IPS-NIHi11 (cell line): ENCODE results near the gene URI1.
"Not testable (repeated sequence)": the region's sequence is repeated elsewhere in the genome, so short reads cannot be mapped to it uniquely, and the experiment has no call there.

Source experiments
- DNase-seq: peaks from one replicate; pipeline ENCODE4 v3.0.0; 2012; ENCODE audit warnings: mixed read lengths, low spot score

URI1 gene, protein sequence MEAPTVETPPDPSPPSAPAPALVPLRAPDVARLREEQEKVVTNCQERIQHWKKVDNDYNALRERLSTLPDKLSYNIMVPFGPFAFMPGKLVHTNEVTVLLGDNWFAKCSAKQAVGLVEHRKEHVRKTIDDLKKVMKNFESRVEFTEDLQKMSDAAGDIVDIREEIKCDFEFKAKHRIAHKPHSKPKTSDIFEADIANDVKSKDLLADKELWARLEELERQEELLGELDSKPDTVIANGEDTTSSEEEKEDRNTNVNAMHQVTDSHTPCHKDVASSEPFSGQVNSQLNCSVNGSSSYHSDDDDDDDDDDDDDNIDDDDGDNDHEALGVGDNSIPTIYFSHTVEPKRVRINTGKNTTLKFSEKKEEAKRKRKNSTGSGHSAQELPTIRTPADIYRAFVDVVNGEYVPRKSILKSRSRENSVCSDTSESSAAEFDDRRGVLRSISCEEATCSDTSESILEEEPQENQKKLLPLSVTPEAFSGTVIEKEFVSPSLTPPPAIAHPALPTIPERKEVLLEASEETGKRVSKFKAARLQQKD

DNA sequence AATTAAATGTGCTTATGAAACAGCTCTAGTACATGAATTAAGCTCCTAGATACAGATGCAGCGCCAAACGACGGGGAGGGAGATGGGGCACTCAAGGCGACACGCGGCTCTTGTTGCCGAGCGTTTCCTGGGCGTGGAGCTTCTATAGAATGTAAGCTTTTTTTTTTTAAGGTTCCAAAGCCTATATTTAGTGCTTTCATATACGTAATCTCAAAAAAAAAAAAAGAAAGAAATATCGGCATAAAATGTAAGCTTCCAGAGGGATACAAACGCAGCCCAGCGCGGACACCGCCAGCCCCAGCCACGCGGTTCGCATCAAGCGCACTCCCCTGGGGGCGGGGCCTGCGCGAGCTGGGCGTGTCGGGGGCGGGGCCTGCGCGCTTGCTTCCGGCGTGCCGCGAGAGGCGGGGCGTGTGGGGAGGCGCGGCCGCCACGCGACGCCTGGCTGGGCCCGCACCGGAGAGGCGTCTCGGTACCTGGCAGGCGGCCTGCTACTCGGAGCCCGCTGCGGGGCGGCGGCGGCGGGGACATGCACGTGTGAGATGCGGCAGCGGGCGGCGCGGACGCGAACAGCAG, at the start of gene URI1:
TSS of gene URI1 (plus strand) at position 412 of the 576 bp plus-strand sequence. CDS start 309 bp downstream, outside the sequence.
- peak; percentile 97 for DNase-seq

DNA sequence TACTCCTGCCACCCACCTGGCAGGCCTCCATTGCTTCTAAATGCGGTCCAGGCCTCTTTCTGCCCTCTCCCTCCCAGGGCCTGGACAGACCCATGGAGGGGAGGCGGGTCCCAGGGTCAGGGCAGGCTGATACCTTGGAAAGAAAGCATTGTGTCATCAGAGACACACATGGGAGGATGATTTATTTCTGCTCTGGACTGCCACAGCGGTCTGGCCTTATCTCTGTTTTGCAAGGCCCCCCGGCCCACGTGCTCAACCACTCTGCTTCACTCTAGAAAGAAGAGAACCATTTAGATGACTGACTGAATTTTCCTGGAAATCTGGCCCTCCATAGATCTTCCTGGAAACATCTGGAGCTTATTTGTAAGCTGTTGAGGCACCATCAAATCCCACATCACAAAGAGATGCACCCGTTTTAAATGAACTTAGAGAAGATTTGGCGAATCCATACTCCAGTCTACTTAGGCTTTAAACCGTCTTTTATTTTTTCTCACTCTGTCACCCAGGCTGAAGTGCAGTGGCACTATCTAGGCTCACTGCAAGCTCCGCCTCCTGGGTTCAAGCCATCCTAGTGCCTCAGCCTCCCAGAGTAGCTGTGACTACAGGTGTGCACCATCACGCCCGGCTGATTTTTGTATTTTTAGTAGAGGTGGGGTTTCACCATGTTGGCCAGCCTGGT, 48.3 kb upstream of the URI1 start:
- DNase-seq: no peak

DNA sequence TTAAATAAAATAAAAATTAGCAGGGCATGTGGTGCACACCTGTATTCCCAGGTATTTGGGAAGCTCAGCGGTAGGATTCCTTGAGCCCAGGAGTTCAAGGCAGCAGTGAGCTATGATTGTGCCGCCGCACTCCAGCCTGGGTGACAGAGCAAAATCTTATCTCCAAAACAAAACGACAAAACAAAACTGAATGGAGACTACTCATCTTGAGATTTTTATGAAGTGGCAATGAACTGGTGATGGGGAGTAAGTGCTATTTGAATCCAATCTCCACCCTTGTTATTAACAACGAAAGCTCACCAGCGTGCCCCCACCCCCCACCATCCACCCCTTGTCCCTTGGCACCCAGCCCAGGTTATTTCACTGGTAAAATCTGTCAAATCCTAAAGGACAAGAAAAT, 45.2 kb upstream of the URI1 start:
- no peak for DNase-seq

DNA sequence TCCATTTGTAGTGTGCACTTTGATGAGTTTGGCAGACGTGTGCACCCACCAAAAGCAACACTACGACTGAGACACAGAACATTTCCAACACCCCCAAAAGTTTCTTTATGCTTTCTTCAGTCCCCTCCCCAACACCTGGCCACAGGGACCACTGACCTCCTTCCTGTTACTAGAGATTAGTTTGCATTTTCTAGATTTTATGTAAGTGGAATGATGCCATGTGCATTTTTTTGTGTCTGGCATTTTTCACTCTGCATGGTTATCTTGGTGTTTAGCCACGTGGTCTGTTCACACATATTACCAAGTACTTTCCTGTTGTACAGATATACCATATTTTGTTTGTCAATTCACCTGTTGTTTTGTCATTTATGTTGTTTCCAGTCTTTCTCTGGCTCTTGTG, 44.6 kb upstream of the URI1 start:
- no peak for DNase-seq

DNA sequence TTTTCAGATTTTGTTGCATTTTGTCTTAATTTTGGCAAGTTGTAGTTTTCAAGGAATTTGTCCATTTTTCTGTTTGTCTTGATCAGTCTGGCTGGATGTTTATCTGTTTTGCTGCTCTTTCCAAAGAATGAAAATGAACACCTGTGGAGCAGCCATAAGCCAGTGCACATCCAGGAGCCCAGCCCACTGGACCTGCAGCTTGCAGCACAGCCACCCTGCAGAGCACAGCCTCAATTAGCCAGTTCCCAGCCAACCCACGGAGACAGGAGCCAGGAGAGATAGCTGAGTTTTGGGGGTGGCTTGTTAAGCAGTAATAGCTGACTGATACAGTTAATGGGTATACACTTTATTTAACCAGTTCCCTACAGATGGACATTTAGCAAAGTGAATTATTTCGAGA, 38.0 kb upstream of the URI1 start:
- DNase-seq: no peak

DNA sequence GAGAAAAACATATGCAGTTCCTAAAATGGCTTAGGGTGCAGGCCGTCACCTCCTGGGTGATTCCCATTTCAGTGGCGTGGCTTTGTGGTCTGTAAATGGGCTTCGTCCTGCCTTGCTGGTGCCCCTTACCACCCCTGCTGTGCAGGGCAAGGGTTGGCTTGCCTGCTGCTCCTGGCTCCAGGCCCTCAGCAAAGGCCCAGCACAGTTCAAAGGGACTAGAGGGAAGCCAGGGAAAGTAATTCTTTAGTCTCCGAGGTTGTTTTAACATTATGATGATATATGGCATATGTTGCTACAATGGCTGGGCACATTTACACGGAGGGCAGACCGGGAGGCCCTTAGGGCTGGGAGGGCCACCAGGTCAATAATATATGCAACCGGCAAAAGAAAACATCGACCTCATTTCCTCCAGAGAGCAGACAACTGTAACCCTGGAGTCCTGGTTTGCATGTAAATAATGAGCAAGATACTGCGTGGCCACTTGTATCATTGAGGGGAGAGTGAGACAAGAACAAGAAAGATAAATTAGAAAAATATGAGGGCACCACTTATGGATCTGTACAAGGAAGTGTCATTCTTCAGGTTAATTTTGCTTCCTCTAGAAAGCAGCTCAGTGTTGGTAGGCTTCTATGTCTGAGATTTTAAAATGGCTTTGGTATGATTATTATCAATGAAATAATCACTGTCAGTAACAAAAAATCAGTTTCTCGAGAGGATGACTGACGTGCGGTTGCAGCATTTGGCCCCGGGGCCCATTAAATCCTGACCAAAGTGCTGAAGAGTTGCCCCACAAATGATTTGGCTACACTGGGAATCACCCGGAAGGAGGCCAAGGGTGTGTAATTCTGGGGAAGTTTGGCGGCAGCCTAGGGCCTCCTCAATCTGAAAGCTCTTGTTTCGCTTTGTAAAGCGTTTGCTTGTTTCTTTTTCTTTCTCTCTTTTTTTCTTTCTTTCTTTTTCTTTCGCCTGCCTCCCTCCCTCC, 32.8 kb upstream of the URI1 start:
- DNase-seq: no peak

DNA sequence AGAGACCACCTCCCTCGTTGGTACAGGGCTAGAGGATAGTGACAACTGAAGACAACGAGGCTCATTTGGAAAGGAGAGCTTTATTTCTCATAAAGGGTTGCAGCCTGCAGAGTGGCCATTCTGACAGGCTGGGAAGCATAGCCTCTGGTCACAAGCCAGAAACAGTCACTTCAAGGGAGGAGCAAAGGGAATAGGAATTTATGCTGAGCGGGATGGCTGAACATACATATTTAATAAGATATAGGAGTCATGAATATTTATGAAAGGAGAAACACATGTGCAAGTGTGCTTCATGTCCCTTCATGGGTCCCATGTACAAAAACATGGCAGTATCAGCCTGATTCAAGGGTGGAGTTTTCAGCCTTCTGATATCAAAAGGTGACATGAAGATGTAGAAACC, 27.1 kb upstream of the URI1 start:
- DNase-seq: no peak

DNA sequence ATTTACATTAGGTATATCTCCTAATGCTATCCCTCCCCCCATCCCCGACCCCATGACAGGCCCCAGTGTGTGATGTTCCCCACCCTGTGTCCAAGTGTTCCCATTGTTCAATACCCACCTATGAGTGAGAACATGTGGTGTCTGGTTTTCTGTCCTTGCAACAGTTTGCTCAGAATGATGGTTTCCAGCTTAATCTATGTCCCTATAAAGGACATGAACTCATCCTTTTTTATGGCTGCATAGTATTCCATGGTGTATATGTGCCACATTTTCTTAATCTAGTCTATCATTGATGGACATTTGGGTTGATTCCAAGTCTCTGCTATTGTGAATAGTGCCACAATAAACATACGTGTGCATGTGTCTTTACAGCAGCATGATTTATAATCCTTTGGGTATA, 26.2 kb upstream of the URI1 start:
- not testable (repeated sequence) for DNase-seq

DNA sequence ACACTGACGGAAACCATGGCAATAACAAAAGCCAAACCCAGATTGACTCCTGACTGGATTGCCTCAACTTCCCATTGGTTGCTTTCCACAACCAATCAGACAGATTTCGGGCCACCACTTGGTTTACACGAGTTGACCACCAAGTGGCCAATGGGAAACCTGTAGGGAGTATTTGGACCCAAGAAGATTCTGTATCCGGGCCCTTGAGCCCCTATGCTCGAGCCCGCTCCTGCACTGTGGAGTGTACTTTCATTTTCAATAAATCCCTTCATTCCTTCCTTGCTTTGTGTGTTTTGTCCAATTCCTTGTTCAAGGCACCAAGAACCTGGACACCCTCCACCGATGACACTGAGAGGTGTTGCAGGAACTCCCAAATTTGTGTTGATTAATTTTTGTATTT, 24.1 kb upstream of the URI1 start:
- DNase-seq: no peak

DNA sequence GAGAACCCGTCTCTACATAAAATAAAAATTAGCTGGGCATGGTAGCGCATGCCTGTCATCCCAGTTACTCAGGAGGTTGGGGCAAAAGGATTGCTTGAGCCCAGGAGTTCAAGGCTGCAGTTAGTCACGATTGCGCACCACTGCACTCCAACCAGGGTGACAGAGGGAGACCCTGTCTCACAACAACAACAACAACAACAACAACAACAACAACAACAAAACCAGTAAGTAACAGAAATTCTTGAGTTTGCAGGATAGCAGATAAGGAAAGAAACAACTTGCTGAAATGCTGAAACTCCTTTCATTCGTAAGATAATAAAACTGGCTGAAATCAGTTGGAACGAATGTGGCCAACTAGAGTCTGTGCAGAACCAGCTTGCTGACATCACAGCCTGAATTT, 23.1 kb upstream of the URI1 start:
- DNase-seq: no peak

DNA sequence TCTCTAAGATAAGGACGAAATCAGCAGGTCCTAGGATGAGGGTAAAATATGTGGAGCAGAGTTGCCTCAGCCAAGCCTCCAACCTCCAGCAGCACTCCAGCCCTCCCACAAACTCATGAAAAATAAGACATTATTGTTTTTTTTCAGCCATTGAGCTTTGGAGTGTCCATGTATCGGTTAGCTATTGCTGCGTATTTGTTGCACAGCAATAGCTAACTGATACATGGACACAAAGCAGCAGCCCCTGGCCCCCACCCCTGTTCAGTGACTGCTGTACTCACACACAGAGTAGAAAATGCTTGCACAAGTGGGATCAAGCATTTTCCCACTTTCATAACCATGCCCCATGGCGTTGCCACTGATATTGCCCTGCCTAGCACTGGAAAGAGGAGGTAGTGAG, 19.1 kb upstream of the URI1 start:
- no peak for DNase-seq

DNA sequence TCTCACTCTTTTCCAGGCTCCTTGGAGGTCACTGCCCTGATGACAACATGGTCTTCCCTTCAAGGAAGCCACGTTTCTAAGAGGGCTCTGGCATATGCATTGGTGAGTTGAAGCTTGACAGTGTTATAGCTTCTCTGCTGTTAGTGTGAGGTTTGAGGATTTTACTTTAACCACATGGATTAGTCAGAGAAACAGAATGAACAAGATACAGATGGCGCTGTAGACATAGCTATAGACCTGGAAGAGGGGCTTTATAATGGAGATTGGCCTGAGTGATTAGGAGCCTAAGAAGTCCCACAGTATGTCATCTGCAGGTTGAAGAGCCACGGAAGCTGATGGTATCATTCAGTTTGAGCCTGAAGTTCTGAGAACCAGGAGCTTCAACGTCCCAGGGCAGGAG, 18.4 kb upstream of the URI1 start:
- no peak for DNase-seq

DNA sequence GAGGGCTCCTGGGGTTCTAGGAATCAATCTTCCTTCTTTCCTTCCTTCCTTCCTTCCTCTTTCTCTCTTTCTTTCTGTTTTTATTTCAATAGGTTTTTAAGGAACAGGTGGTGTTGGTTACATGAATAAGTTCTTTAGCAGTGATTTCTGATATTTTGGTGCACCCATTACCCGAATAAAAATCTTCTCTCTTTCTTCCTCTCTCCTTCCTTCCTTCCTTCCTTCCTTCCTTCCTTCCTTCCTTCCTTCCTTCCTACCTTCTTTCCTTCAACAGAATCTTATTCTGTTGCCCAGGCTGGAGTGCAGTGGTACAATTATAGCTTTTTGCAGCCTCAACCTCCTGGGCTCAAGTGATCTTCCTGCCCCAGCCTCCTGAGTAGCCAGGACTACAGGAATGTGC, 16.0 kb upstream of the URI1 start:
- DNase-seq: no peak

DNA sequence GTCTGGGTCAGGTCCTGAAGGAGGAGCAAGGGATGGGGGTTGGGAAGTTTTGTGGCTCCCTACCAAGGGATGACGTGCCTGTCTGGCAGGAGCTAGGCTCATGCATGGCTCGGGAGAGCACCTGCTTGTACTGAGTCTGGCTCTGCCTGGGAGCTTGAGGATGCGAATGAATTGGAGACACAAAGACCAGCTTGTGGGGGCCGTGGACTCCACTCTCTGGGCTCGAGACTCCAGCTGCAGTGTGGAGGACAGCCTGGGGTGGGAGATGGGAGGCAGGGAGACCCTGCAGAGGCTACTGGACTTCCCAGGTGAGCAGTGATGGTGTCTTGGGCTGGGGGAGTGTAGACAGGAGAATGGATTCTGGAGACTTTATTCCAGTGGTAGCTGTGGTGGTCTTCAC, 15.2 kb upstream of the URI1 start:
- no peak for DNase-seq

DNA sequence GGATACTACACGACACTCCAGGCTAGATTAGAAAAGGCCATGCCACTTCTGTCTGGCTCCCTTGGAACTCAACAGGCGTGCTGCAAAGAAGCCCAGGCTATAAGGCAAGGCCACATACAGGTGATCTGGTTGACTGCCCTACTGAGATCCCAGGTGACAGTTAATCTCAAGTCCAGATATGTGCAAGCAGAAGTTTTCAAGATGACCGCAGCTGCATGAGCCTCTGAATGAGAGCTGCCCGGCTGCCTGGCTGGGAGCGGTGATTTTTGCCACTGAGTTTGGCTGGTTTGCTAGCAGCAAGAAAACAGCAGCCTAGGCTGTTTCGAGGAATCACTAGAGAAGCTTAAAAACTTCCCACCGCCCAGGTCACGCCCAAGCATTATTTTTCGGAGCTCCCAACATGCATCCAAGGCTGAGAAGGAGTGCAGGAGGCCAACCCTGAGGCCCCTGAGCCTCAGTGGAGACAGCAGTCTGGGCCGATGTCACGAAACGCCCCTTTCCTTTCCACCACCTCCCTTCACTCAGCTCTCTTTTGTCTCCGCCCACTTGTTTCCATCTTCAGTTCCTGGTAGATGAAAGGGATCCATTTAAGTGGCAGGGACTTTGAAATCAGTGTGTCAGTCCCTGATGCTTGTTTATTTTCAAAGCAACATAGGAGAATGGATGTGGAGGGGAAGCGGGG, 14.0 kb upstream of the URI1 start:
- DNase-seq: peak; percentile 59

DNA sequence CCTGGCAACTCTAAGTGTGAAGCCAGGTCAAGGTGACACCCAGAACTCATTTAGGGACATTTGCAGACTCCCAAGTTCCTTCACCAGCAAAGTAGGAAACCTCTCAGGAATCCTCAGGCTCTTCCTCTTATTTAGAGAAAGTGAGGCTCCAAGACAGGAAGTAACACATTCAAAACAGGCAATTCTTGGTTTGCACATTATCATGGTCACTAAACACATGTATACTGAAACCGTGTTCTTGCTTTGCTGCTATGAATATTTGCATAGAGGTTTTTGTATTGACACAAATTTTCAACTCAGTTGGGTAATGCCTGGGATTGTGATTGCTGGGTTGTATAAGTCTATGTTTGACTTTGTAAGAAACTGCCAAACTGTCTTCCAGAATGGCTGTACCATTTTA, 13.2 kb upstream of the URI1 start:
- DNase-seq: no peak

DNA sequence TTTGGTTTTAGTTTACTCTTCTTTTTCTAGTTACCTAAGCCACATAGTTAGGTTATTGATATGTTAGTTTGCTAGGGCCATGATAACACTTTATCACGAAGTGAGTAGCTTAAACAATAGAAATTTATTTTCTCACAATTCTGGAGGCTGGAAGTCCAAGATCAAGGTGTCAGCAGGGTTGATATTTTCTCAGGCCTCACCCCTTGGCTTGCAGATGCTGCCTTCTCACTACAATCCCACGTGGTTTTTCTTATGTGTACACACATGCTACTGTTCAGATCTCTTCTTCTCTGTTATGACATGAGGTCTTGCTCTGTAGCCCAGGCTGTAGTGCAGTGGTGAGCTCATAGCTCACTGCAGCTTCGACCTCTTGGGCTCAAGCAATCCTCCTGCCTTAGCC, 7.8 kb upstream of the URI1 start:
- no peak for DNase-seq

DNA sequence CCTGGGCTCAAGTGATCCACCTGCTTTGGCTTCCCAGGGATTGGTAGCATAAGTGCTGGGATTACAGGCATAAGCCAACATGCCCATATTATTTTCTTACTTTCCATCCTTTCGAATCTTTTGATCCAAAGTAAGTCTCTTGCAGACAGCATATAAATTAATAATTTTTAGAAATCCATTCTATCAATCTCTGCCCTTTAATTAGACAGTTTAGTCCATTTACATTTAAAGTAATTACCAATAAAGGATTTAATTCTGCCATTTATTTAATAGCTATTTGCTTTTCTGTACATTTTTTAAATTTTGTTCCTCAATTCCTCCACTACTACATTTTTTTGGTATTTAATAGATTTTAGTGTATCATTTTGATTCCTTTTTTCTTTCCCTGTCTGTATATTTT, 7.3 kb upstream of the URI1 start:
- DNase-seq: no peak

DNA sequence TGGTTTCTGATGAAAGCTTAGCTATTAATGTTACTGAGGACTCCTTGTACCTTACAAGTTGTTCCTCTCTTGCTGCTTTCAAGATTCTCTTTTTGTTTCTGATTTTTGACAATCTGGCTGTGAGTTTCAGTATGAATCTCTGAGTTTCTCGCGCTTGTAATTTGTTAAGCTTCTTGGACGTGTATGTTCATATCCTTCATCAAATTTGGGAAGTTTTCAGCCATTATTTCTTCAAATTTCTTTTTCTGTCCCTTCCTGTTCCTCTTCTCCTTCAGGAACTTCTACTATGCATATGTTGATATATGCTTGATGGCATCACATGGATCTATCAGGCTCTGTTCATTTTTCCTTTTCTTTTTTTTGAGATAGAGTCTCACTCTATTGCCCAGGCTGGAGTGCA, 5.6 kb upstream of the URI1 start:
- no peak for DNase-seq

DNA sequence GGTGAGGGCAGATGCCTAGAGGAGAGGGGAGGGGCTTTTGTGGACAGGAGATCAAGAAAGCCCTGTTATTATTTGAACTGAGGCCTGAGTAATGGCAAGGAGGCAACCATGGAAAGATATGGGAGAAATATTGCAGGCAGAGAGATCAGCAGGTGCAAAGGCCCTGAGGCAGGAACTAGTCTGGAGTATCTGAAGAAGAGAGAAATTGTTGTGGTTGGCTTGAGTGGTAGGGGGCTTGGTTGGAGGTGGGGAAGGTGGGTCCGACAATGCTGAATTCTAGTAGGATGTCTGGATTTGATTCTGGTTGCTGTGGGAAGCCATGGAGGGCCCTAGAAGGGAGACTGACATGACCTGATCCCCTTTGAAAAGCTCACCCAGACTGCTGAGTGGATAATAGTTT, 2.4 kb upstream of the URI1 start:
- no peak for DNase-seq

DNA sequence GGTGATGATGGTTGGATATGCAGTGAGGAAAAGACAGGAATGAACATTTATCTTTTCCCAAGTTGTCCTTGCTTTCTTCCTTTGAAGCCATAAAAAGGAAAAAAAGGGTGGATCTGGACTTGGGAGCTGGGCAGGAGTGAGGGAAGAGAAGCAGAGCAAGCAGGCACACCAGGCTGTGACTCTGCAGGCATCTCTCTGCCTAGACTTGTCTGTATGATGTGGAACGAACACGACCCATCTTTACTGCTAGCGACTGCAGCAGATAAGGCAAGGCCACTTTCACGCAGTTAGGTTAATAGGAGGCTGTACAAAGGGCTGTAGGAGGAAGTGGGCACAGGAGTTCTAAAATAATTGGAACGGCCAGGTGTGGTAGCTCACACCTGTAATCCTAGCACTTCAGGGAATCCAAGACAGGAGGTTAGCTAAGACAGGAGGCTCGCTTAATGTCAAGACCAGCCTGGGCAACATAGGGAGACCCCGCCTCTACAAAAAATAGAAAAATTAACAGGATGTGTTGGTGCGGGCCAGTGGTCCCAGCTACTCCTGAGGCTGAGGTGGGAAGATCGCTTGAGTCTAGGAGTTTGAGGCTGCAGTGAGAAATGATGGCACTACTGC, 961 bp upstream of the URI1 start:
- no peak for DNase-seq
